Keratinocyte (primary cell): Measurements from ENCODE around the gene PIK3C3.

ENCODE experiments used
- EZH2 ChIP-seq: IDR thresholded peaks from one replicate; pipeline ENCODE4 v1.6.1; 2012; ENCODE audit warnings: inconsistent platforms, mild to moderate bottlenecking, low read length, moderate library complexity
- TF ChIP-seq, protein P1 (sequence below), 3 experiments: IDR thresholded peaks in 1 of 3; conservative IDR thresholded peaks in 1 of 3; optimal IDR thresholded peaks in 1 of 3; 2 replicates in 2 of 3; 3 replicates in 1 of 3; pipeline versions ENCODE3 to v1.5.1; 2011; ENCODE audit warnings: low read length in 3 of 3, mild to moderate bottlenecking in 3 of 3, moderate library complexity in 2 of 3, control low read depth in 1 of 3, inconsistent platforms in 1 of 3; ENCODE audit not compliant: insufficient read depth in 2 of 3; ENCODE audit errors: extremely low read depth in 1 of 3

DNA sequence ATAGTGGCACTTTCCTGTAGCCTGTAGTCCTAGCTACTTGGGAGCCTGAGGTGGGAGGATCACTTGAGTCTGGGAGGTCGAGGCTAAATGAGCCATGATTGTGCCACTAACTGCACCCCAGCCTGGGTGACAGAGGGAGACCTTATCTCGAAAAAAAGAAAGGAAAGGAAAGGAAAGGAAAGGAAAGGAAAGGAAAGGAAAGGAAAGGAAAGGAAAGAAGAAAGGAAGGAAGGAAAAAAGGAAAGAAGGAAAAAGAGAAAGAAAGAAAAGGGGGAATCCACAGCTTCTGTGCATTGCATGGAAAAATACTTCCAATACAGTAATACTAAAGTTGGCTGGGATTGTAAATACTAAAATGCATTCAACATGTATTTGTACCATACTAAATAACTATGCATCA, 12.8 kb upstream of the PIK3C3 start:
- TF ChIP-seq, protein P1, sequence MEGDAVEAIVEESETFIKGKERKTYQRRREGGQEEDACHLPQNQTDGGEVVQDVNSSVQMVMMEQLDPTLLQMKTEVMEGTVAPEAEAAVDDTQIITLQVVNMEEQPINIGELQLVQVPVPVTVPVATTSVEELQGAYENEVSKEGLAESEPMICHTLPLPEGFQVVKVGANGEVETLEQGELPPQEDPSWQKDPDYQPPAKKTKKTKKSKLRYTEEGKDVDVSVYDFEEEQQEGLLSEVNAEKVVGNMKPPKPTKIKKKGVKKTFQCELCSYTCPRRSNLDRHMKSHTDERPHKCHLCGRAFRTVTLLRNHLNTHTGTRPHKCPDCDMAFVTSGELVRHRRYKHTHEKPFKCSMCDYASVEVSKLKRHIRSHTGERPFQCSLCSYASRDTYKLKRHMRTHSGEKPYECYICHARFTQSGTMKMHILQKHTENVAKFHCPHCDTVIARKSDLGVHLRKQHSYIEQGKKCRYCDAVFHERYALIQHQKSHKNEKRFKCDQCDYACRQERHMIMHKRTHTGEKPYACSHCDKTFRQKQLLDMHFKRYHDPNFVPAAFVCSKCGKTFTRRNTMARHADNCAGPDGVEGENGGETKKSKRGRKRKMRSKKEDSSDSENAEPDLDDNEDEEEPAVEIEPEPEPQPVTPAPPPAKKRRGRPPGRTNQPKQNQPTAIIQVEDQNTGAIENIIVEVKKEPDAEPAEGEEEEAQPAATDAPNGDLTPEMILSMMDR (optimal IDR thresholded peaks at IDR 0.05 in 1 of 3, IDR thresholded peaks at IDR 0.05 in 1 of 3, conservative IDR thresholded peaks at IDR 0.05 in 1 of 3; ENCODE audit: extremely low read depth in 1 of 3, insufficient read depth in 2 of 3, low read length in 3 of 3), result no peak
- no peak for TF ChIP-seq EZH2
